ENCODE measurements around the gene CHST15.
"Not testable (repeated sequence)": the region's sequence is repeated elsewhere in the genome, so short reads cannot be mapped to it uniquely, and the experiment has no call there.

CHST15 gene

GRCh38 chr10:124098575-124098974 lies 5.2 kb upstream of the CHST15 start:
- DNase-seq (ENCODE audit: low read depth in 2 of 2), result no peak

- no peak for DNase-seq (ENCODE audit: low read depth in 2 of 2)
Measured at GRCh38 chr10:124097883-124098282, 4.5 kb upstream of the CHST15 start.

- DNase-seq (ENCODE audit: low read depth in 2 of 2), result no peak
Measured at GRCh38 chr10:124096494-124096893, 3.1 kb upstream of the CHST15 start.

- not testable (repeated sequence) for DNase-seq (ENCODE audit: low read depth in 2 of 2)
Measured at GRCh38 chr10:124095801-124096200, 2.4 kb upstream of the CHST15 start.

GRCh38 chr10:124095096-124095495 lies 1.7 kb upstream of the CHST15 start:
- no peak for DNase-seq (ENCODE audit: low read depth in 2 of 2)

GRCh38 chr10:124094419-124094785 lies 1.0 kb upstream of the CHST15 start:
- no peak for DNase-seq (ENCODE audit: low read depth in 2 of 2)

GRCh38 chr10:124093774-124094418 lies 498 bp upstream of the CHST15 start:
- not testable (repeated sequence) for DNase-seq (ENCODE audit: low read depth in 2 of 2)

GRCh38 chr10:124092250-124092859 lies 1.0 kb downstream of the CHST15 start:
- DNase-seq (ENCODE audit: low read depth in 2 of 2), result no peak

GRCh38 chr10:124091646-124092249 lies 1.6 kb downstream of the CHST15 start:
- DNase-seq (ENCODE audit: low read depth in 2 of 2), result no peak

GRCh38 chr10:124090601-124091209 lies 2.7 kb downstream of the CHST15 start:
- DNase-seq (ENCODE audit: low read depth in 2 of 2), result no peak

GRCh38 chr10:124089859-124090258 lies 3.5 kb downstream of the CHST15 start:
- DNase-seq (ENCODE audit: low read depth in 2 of 2), result no peak

GRCh38 chr10:124088915-124089314 lies 4.5 kb downstream of the CHST15 start:
- DNase-seq (ENCODE audit: low read depth in 2 of 2), result no peak

GRCh38 chr10:124087672-124088634 lies 5.4 kb downstream of the CHST15 start:
- DNase-seq (ENCODE audit: low read depth in 2 of 2), result no peak

GRCh38 chr10:124086787-124087671 lies 6.4 kb downstream of the CHST15 start:
- no peak for DNase-seq (ENCODE audit: low read depth in 2 of 2)

- DNase-seq (ENCODE audit: low read depth in 2 of 2), result no peak
Measured at GRCh38 chr10:124086097-124086710, 7.2 kb downstream of the CHST15 start.

- no peak for DNase-seq (ENCODE audit: low read depth in 2 of 2)
Measured at GRCh38 chr10:124085680-124086079, 7.7 kb downstream of the CHST15 start.

- no peak for DNase-seq (ENCODE audit: low read depth in 2 of 2)
Measured at GRCh38 chr10:124084708-124085107, 8.7 kb downstream of the CHST15 start.

GRCh38 chr10:124083740-124084397 lies 9.5 kb downstream of the CHST15 start:
- no peak for DNase-seq (ENCODE audit: low read depth in 2 of 2)

GRCh38 chr10:124083047-124083739 lies 10.2 kb downstream of the CHST15 start:
- DNase-seq (ENCODE audit: low read depth in 2 of 2), result no peak

Measured in stimulated activated CD8-positive, alpha-beta memory T cell treated with anti-CD3 and anti-CD28 coated beads, Interleukin-7, amount 100 ng/mL, for 1 hour (primary cell).